HL-60 (cell line): ENCODE measurements around the gene GRIN1.

Source experiments
- CTCF ChIP-seq: IDR thresholded peaks from one replicate; pipeline ENCODE4 v1.5.1; 2011; ENCODE audit warnings: low read length, control low read depth, inconsistent platforms; ENCODE audit not compliant: insufficient read depth
- GABPA ChIP-seq: IDR thresholded peaks from 2 replicates; pipeline ENCODE4 v1.6.1; 2012; ENCODE audit warnings: low read depth
- POLR2AphosphoS5 ChIP-seq: IDR thresholded peaks from 2 replicates; pipeline ENCODE4 v1.6.1; 2012; ENCODE audit warnings: low read depth
- REST ChIP-seq: IDR thresholded peaks from 2 replicates; pipeline ENCODE4 v1.6.1; 2012; ENCODE audit warnings: low read depth; ENCODE audit not compliant: insufficient replicate concordance

GRCh38 chr9:137099231-137099630 lies 39.7 kb upstream of the GRIN1 start:
- TF ChIP-seq REST = no peak
- TF ChIP-seq POLR2AphosphoS5 = no peak
- TF ChIP-seq GABPA = no peak
- no peak for TF ChIP-seq CTCF
